Right hindlimb (tissue), 1 donor: Measurements from ENCODE around the gene BMP5.
"Not testable (repeated sequence)": the region's sequence is repeated elsewhere in the genome, so short reads cannot be mapped to it uniquely, and the experiment has no call there.

Experiments
- DNase-seq: peaks from one replicate; pipeline ENCODE4 v3.0.0-alpha.2; 2018

The BMP5 gene

GRCh38 chr6:55875400-55875799 is at the start of gene BMP5:
Gene BMP5 (minus strand): TSS chr6:55875590. CDS start chr6:55874865, 725 bp downstream.
- no peak for DNase-seq

- no peak for DNase-seq
These were observed 47.0 kb upstream of the BMP5 start for GRCh38 chr6:55922406-55922805.

- DNase-seq, result no peak
These were observed 44.4 kb upstream of the BMP5 start for GRCh38 chr6:55919716-55920308.

- DNase-seq, result no peak
These were observed 43.2 kb upstream of the BMP5 start for GRCh38 chr6:55918639-55919038.

GRCh38 chr6:55917751-55918415 is 42.5 kb upstream of the BMP5 start:
- DNase-seq, result no peak

GRCh38 chr6:55916188-55916587 is 40.8 kb upstream of the BMP5 start:
- DNase-seq, result no peak

GRCh38 chr6:55913228-55914195 is 38.1 kb upstream of the BMP5 start:
- no peak for DNase-seq

- DNase-seq, result not testable (repeated sequence)
These were observed 35.1 kb upstream of the BMP5 start for GRCh38 chr6:55910466-55910865.

- DNase-seq, result not testable (repeated sequence)
These were observed 34.5 kb upstream of the BMP5 start for GRCh38 chr6:55909911-55910310.

GRCh38 chr6:55902796-55903195 is 27.4 kb upstream of the BMP5 start:
- no peak for DNase-seq

- DNase-seq, result no peak
These were observed 26.4 kb upstream of the BMP5 start for GRCh38 chr6:55901765-55902270.

- no peak for DNase-seq
These were observed 23.0 kb upstream of the BMP5 start for GRCh38 chr6:55898342-55898741.

GRCh38 chr6:55897346-55897745 is 22.0 kb upstream of the BMP5 start:
- DNase-seq, result no peak

- no peak for DNase-seq
These were observed 20.8 kb upstream of the BMP5 start for GRCh38 chr6:55895972-55896730.

GRCh38 chr6:55892749-55893357 is 17.5 kb upstream of the BMP5 start:
- no peak for DNase-seq

GRCh38 chr6:55888917-55889316 is 13.5 kb upstream of the BMP5 start:
- no peak for DNase-seq

- DNase-seq, result no peak
These were observed 10.9 kb upstream of the BMP5 start for GRCh38 chr6:55886185-55886836.

GRCh38 chr6:55882718-55883569 is 7.6 kb upstream of the BMP5 start:
- DNase-seq, result no peak

GRCh38 chr6:55877283-55877682 is 1.9 kb upstream of the BMP5 start:
- no peak for DNase-seq

- peak; percentile 42 for DNase-seq
These were observed 1.1 kb downstream of the BMP5 start for GRCh38 chr6:55874316-55874715.

GRCh38 chr6:55872866-55873265 is 2.5 kb downstream of the BMP5 start:
- no peak for DNase-seq
